ENCODE data around the gene EIF3C. TPM values are rescaled to one million over a fixed set of nuclear protein-coding genes. Genes with fewer than 3 reads are reported as not detected.
"Not testable (repeated sequence)": the region's sequence is repeated elsewhere in the genome, so short reads cannot be mapped to it uniquely, and the experiment has no call there.

EIF3C gene, protein sequence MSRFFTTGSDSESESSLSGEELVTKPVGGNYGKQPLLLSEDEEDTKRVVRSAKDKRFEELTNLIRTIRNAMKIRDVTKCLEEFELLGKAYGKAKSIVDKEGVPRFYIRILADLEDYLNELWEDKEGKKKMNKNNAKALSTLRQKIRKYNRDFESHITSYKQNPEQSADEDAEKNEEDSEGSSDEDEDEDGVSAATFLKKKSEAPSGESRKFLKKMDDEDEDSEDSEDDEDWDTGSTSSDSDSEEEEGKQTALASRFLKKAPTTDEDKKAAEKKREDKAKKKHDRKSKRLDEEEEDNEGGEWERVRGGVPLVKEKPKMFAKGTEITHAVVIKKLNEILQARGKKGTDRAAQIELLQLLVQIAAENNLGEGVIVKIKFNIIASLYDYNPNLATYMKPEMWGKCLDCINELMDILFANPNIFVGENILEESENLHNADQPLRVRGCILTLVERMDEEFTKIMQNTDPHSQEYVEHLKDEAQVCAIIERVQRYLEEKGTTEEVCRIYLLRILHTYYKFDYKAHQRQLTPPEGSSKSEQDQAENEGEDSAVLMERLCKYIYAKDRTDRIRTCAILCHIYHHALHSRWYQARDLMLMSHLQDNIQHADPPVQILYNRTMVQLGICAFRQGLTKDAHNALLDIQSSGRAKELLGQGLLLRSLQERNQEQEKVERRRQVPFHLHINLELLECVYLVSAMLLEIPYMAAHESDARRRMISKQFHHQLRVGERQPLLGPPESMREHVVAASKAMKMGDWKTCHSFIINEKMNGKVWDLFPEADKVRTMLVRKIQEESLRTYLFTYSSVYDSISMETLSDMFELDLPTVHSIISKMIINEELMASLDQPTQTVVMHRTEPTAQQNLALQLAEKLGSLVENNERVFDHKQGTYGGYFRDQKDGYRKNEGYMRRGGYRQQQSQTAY
- polyA plus RNA-seq (2012; ENCODE audit: insufficient read length, low read depth), result 678 TPM

DNA sequence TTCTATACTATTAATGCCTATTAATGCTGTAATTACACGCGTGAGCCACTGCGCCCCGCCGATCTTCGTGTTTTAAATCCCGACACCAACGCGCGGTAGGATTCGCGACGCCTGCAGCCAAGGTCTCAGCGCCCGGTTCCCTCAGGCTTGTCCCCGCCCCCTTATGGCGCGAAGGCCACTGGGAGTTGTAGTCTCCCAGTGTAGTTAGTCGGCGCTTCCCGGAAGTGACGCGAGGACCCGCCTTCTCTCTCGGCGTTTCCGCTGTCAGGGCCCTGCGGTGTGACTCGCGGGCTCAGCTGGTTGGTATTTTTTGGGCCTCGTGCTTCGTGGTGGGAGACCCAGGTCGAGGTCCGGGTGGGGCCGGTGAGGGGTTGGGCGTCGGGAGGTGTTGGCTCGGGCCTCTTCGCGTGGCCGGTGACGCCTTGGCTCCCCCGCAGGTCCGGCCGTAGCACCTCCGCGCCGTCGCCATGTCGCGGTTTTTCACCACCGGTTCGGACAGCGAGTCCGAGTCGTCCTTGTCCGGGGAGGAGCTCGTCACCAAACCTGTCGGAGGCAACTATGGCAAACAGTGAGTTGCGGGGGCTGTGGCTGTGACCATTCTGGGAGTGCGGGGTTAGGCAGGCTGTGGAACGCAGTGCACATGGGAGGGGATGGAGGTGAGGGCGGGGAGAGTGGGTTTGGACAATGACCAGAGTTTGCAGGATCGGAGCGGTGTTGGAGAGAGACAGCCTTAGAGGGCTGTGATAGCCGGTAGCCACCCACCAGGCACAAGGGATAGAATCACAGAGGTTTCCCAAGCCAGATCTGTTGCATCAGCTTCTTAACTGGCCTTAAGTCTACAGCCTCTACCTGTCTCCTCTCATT, at the start of gene EIF3C:
EIF3C (plus strand) TSS at position 245 of the 864 bp plus-strand sequence; CDS start at position 468, 223 bp downstream.
- not testable (repeated sequence) for TF ChIP-seq POLR2AphosphoS5 (IDR thresholded peaks at IDR 0.05; ENCODE audit: low read depth, low read length); SIN3A (IDR thresholded peaks at IDR 0.05; ENCODE audit: borderline replicate concordance, insufficient read depth, low read length)
- TF ChIP-seq, protein P1, sequence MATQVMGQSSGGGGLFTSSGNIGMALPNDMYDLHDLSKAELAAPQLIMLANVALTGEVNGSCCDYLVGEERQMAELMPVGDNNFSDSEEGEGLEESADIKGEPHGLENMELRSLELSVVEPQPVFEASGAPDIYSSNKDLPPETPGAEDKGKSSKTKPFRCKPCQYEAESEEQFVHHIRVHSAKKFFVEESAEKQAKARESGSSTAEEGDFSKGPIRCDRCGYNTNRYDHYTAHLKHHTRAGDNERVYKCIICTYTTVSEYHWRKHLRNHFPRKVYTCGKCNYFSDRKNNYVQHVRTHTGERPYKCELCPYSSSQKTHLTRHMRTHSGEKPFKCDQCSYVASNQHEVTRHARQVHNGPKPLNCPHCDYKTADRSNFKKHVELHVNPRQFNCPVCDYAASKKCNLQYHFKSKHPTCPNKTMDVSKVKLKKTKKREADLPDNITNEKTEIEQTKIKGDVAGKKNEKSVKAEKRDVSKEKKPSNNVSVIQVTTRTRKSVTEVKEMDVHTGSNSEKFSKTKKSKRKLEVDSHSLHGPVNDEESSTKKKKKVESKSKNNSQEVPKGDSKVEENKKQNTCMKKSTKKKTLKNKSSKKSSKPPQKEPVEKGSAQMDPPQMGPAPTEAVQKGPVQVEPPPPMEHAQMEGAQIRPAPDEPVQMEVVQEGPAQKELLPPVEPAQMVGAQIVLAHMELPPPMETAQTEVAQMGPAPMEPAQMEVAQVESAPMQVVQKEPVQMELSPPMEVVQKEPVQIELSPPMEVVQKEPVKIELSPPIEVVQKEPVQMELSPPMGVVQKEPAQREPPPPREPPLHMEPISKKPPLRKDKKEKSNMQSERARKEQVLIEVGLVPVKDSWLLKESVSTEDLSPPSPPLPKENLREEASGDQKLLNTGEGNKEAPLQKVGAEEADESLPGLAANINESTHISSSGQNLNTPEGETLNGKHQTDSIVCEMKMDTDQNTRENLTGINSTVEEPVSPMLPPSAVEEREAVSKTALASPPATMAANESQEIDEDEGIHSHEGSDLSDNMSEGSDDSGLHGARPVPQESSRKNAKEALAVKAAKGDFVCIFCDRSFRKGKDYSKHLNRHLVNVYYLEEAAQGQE (IDR thresholded peaks at IDR 0.05; ENCODE audit: insufficient read depth in 1 of 2, low read depth in 2 of 2, low read length in 2 of 2), result not testable (repeated sequence)

DNA sequence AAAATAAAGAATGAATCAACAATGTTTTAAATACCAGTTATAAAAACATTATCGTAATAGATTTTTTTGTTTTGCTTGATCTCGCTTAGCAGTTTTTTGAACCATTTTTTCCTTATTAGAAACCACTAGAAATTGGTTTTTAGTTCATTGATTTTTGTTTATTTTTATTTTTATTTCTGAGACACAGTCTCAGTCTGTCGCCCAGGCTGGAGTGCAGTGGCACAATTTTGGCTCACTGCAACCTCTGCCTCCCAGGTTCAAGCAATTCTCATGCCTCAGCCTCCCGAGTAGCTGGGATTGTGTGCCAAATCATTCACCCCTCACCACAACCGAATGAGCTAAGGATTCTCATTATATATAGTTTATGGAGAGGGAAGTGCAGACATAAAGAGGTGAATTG, 40.2 kb downstream of the EIF3C start, which contains the start of gene NPIPB9:
NPIPB9 (plus strand) TSS at position 301 of the 400 bp plus-strand sequence.
- TF ChIP-seq FOXP2 (optimal IDR thresholded peaks at IDR 0.05; ENCODE audit: borderline replicate concordance, extremely low read depth, extremely low read length, insufficient read depth); SIN3A (IDR thresholded peaks at IDR 0.05; ENCODE audit: borderline replicate concordance, insufficient read depth, low read length): not testable (repeated sequence)
- TF ChIP-seq, protein P1 (IDR thresholded peaks at IDR 0.05; ENCODE audit: insufficient read depth in 1 of 2, low read depth in 2 of 2, low read length in 2 of 2), result not testable (repeated sequence)

All from PFSK-1 (cell line).